Measurements from ENCODE around the gene TMEM187.

TMEM187 gene

DNA sequence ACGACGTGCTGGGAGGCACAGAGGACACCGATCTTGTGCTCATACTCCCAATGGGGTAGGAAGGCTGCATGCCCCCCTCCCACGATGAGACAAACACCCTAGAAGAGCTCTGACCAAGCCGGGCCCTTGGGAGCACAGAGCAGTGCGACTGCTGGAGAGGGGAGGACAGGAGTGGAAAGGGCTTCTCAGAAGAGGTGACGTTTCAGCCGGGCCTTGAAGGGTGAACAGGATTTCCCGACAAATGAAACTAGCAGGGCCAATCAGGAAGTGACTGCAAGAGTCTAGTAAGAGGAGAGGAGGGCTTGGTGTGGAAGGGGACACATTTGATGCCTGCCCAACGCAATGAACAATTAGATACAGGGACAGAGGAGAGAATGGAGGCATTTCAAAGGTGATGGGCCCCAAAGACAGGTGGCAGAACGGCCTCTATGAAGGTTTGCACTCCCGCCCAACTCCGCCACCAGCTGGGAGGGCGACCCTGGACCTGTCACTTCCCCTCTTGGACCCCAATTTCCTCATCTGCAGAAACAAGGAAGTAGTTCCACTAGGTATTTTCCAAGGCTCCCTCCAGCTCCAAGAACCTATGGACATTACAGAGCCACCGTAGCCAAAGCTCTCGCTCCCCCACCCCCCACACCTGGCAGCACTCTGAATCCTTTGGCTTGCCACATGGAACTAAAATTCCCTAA, 4.9 kb upstream of the TMEM187 start:
- peak overlapping the region; percentile 85 for H3K27ac ChIP-seq (ENCODE audit: low read depth, low read length)
- H3K9ac ChIP-seq (ENCODE audit: low read length): no peak overlapping the region
- H3K27me3 ChIP-seq (ENCODE audit: control insufficient read depth in 1 of 2, insufficient read depth in 2 of 2, low read length in 2 of 2): peaks cover 0 to 8% of the 10 kb centered on the region in 2 donors
- no peaks in the 10 kb centered on the region for H3K9me3 ChIP-seq (ENCODE audit: low read length)
- peaks cover 31% of the 10 kb centered on the region for H3K4me1 ChIP-seq (ENCODE audit: insufficient read depth, low read length)
- H3K36me3 ChIP-seq (ENCODE audit: insufficient read depth, low read length): peaks cover 14% of the 10 kb centered on the region
- H3K4me3 ChIP-seq (ENCODE audit: low read depth in 1 of 2, low read length in 2 of 2): no peak overlapping the region

GRCh38 chrX:153968255-153968654, 4.3 kb upstream of the TMEM187 start:
- peaks cover 0 to 8% of the 10 kb centered on the region in 2 donors for H3K27me3 ChIP-seq (ENCODE audit: control insufficient read depth in 1 of 2, insufficient read depth in 2 of 2, low read length in 2 of 2)
- H3K27ac ChIP-seq (ENCODE audit: low read depth, low read length): peak overlapping the region; percentile 85
- peaks cover 35% of the 10 kb centered on the region for H3K4me1 ChIP-seq (ENCODE audit: insufficient read depth, low read length)
- H3K9ac ChIP-seq (ENCODE audit: low read length): no peak overlapping the region
- H3K4me3 ChIP-seq (ENCODE audit: low read depth in 1 of 2, low read length in 2 of 2): peak overlapping the region; percentile 30 to 94
- peaks cover 9% of the 10 kb centered on the region for H3K36me3 ChIP-seq (ENCODE audit: insufficient read depth, low read length)
- peaks cover 1% of the 10 kb centered on the region for H3K9me3 ChIP-seq (ENCODE audit: low read length)

- Histone ChIP-seq H3K4me1 (ENCODE audit: insufficient read depth, low read length) (peaks cover 39% of the 10 kb centered on the region), H3K27ac (ENCODE audit: low read depth, low read length) (peak overlapping the region; percentile 85), H3K27me3 (ENCODE audit: control insufficient read depth in 1 of 2, insufficient read depth in 2 of 2, low read length in 2 of 2) (peaks cover 0 to 8% of the 10 kb centered on the region in 2 donors), H3K36me3 (ENCODE audit: insufficient read depth, low read length) (peaks cover 4% of the 10 kb centered on the region), H3K9me3 (ENCODE audit: low read length) (peaks cover 4% of the 10 kb centered on the region), H3K4me3 (ENCODE audit: low read depth in 1 of 2, low read length in 2 of 2) (peak overlapping the region; percentile 41 to 94), H3K9ac (ENCODE audit: low read length) (no peak overlapping the region)
Observed at GRCh38 chrX:153968754-153969124, 3.8 kb upstream of the TMEM187 start.

DNA sequence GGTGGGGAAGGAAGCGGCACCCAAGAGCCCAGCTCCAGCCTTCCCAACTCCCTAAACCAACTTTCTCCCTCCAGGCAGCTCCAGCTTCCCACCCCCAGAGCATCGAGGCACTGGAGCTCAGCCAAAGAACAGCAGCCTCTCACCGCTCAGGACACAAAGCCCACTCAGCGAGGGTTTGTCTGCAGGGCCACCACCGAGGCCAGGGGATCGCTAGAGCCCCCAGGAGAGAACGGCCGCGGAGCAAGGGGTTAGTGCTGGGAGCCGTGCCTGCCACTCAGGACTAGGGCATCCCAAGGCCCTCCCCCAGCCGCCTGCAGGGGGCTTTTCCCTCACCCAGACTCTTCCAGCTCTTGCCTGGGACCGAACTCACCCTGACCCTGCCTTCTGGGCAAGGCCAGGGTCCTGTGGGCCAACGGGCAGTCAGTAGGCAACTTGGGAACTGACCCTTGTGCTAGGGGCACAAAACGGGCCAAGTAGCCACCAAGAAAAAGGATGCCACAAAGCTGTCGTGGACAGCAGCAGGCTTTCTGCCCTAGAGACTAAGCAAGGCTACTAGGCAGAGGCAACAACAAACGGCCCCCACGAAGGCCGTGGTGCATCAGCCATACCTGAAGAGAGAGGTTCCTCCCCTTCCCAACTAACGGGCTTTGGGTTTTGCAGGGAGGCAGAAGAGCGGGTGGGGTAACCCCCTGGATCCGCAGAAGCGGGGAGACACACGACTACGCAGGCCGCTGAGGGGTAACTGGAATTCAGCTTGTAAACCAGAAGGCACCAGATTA, 3.2 kb upstream of the TMEM187 start:
- no peaks in the 10 kb centered on the region for H3K36me3 ChIP-seq (ENCODE audit: insufficient read depth, low read length)
- peak overlapping the region; percentile 41 to 94 for H3K4me3 ChIP-seq (ENCODE audit: low read depth in 1 of 2, low read length in 2 of 2)
- H3K27me3 ChIP-seq (ENCODE audit: control insufficient read depth in 1 of 2, insufficient read depth in 2 of 2, low read length in 2 of 2): peaks cover 0 to 8% of the 10 kb centered on the region in 2 donors
- peaks cover 45% of the 10 kb centered on the region for H3K4me1 ChIP-seq (ENCODE audit: insufficient read depth, low read length)
- H3K9ac ChIP-seq (ENCODE audit: low read length): peak overlapping the region; percentile 65
- peaks cover 4% of the 10 kb centered on the region for H3K9me3 ChIP-seq (ENCODE audit: low read length)
- H3K27ac ChIP-seq (ENCODE audit: low read depth, low read length): peak overlapping the region; percentile 85

DNA sequence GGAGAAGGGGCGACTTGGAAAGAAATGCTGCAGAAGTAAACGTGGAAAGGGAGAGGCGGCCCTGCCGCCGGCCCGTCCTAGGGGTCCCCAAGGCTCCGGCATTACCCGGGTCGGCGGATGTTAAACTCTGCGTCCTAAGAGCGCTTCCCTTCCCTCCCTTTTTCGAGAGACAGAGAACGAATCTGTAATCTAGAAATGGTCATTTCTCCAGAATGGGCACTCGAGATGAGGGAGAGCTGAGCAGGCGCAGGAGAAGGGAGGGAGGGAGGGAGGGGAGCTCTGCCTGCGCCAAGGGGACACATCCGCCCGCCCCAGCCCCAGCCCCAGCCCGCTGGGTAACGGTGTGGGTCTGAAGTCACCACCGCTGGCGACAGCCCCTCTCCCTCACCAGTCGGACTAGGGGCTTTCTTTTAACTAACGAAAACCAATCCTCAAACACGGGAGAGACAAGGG, 2.6 kb upstream of the TMEM187 start:
- peak overlapping the region; percentile 85 for H3K27ac ChIP-seq (ENCODE audit: low read depth, low read length)
- H3K4me3 ChIP-seq (ENCODE audit: low read depth in 1 of 2, low read length in 2 of 2): peak overlapping the region; percentile 41 to 94
- peak overlapping the region; percentile 65 for H3K9ac ChIP-seq (ENCODE audit: low read length)
- H3K27me3 ChIP-seq (ENCODE audit: control insufficient read depth in 1 of 2, insufficient read depth in 2 of 2, low read length in 2 of 2): peaks cover 0 to 8% of the 10 kb centered on the region in 2 donors
- no peaks in the 10 kb centered on the region for H3K36me3 ChIP-seq (ENCODE audit: insufficient read depth, low read length)
- peaks cover 48% of the 10 kb centered on the region for H3K4me1 ChIP-seq (ENCODE audit: insufficient read depth, low read length)
- H3K9me3 ChIP-seq (ENCODE audit: low read length): peaks cover 4% of the 10 kb centered on the region

GRCh38 chrX:153970357-153971123, 2.0 kb upstream of the TMEM187 start:
- peak overlapping the region; percentile 96 for H3K9ac ChIP-seq (ENCODE audit: low read length)
- H3K4me3 ChIP-seq (ENCODE audit: low read depth in 1 of 2, low read length in 2 of 2): peak overlapping the region; percentile 93 to 94
- peaks cover 0 to 8% of the 10 kb centered on the region in 2 donors for H3K27me3 ChIP-seq (ENCODE audit: control insufficient read depth in 1 of 2, insufficient read depth in 2 of 2, low read length in 2 of 2)
- H3K4me1 ChIP-seq (ENCODE audit: insufficient read depth, low read length): peaks cover 48% of the 10 kb centered on the region
- peak overlapping the region; percentile 90 for H3K27ac ChIP-seq (ENCODE audit: low read depth, low read length)
- H3K9me3 ChIP-seq (ENCODE audit: low read length): peaks cover 4% of the 10 kb centered on the region
- no peaks in the 10 kb centered on the region for H3K36me3 ChIP-seq (ENCODE audit: insufficient read depth, low read length)

DNA sequence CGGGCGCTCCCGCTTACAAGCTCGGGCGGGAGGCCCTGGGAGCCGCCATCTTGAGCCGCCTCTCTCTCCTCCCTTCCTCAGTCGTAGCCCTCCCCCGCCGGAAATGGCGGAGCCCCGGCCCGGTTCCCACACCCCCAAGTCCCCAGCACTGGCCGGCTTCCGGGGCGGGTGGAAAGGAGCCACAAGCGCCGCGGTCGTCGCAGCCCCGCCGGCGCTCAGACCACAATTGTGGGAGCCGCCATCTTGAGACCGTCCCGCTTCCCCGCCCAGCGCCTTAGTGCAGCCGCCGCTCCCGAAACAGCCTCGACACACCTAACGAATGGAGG, 1.5 kb upstream of the TMEM187 start:
- Histone ChIP-seq H3K9me3 (ENCODE audit: low read length) (peaks cover 4% of the 10 kb centered on the region), H3K4me3 (ENCODE audit: low read depth in 1 of 2, low read length in 2 of 2) (peak overlapping the region; percentile 93 to 94), H3K9ac (ENCODE audit: low read length) (peak overlapping the region; percentile 96), H3K27ac (ENCODE audit: low read depth, low read length) (peak overlapping the region; percentile 90), H3K27me3 (ENCODE audit: control insufficient read depth in 1 of 2, insufficient read depth in 2 of 2, low read length in 2 of 2) (peaks cover 0 to 4% of the 10 kb centered on the region in 2 donors), H3K4me1 (ENCODE audit: insufficient read depth, low read length) (peaks cover 47% of the 10 kb centered on the region), H3K36me3 (ENCODE audit: insufficient read depth, low read length) (no peaks in the 10 kb centered on the region)

DNA sequence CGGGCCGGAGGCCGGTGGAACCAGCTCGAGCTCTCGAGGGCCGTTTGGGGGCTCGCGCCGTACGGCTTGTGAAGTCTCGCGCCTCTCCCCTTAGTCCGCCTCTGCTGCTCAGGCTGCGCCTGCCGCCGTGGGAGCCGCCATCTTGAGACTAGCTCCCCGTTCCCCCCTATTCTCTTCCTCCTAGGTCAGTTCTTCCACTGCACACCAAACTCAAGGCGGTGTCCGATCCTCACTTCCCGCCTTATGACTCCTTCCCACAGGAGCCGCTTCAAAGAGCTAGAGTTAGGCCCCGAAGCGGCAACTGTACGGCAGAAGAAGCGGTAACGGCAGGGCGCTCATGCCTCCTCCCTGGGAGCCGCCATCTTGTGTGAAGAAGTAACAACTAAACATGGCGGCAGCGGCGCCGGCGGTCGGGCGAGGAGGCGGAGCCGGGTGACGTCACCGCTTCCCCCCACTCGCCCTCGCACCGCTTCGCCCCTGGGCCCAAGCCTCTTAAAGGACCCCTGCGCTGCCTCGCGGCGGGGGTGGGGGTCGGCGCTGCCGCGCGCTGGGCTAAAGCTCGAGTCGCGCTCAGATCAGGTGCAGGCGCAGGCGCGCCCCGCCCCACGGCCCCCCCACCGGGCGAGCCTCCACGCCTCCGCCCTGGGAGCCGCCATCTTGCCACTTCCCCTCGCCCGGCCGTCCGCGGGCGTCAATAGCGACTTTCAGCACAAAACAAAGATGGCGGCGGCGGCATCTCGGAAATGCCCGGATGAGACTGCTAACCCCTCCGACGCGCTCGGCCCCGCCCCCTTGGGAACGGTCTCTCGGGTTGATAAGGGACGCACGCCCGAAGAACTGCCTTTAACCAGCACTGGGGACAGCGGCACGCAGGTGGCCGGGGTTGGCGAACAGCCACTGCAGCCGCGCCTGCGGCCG, 845 bp upstream of the TMEM187 start, which contains the start of gene HCFC1:
Gene HCFC1 (minus strand): TSS at position 369 of the 918 bp plus-strand sequence. CDS start 978 bp downstream, outside the sequence.
- H3K27ac ChIP-seq (ENCODE audit: low read depth, low read length): peak within 1 kb of the TSS; percentile 90
- H3K4me3 ChIP-seq (ENCODE audit: low read depth in 1 of 2, low read length in 2 of 2): peak within 1 kb of the TSS; percentile 93 to 94
- no peaks in the 10 kb centered on the region for H3K27me3 ChIP-seq (ENCODE audit: control insufficient read depth in 1 of 2, insufficient read depth in 2 of 2, low read length in 2 of 2)
- peaks cover 41% of the 10 kb centered on the region for H3K4me1 ChIP-seq (ENCODE audit: insufficient read depth, low read length)
- peaks cover 4% of the 10 kb centered on the region for H3K9me3 ChIP-seq (ENCODE audit: low read length)
- H3K36me3 ChIP-seq (ENCODE audit: insufficient read depth, low read length): no peaks in the 10 kb centered on the region
- peak within 1 kb of the TSS; percentile 96 for H3K9ac ChIP-seq (ENCODE audit: low read length)

GRCh38 chrX:153973127-153974002, 811 bp downstream of the TMEM187 start:
- Histone ChIP-seq H3K36me3 (ENCODE audit: insufficient read depth, low read length) (no peaks in the 10 kb centered on the region), H3K27me3 (ENCODE audit: control insufficient read depth in 1 of 2, insufficient read depth in 2 of 2, low read length in 2 of 2) (no peaks in the 10 kb centered on the region), H3K9ac (ENCODE audit: low read length) (peak overlapping the region; percentile 82), H3K9me3 (ENCODE audit: low read length) (peaks cover 4% of the 10 kb centered on the region), H3K27ac (ENCODE audit: low read depth, low read length) (peak overlapping the region; percentile 1), H3K4me3 (ENCODE audit: low read depth in 1 of 2, low read length in 2 of 2) (peak overlapping the region; percentile 48 to 65), H3K4me1 (ENCODE audit: insufficient read depth, low read length) (peaks cover 24% of the 10 kb centered on the region)
